Stimulated activated CD4-positive, alpha-beta T cell treated with anti-CD3 and anti-CD28 coated beads, Interleukin-2, amount 100 ng/mL, for 4 hours (primary cell): ENCODE results near the gene RNPS1.
"Not testable (repeated sequence)": the region's sequence is repeated elsewhere in the genome, so short reads cannot be mapped to it uniquely, and the experiment has no call there.

Source experiments
- DNase-seq: peaks from one replicate; pipeline ENCODE4 v3.0.0-alpha.2; 2020; ENCODE audit warnings: low read depth

The RNPS1 gene

DNA sequence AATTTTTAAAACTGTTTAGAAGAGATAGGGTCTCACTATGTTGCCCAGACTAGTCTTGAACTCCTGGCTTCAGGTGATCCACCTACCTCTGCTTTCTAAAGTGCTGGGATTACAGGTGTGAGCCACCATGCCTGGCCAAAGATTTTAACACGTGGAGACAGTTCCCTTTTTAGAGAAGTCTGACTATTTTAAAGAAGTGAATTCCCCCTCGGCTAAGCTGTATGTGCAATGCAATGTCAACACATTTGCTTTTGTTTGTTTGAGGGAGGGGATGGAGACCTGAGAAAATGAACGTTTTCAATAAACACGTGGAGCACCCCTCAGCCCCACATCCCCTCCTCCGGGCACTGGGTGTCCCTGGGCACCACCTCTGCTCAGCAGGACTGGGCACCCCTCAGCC, 14.3 kb upstream of the RNPS1 start:
- no peak for DNase-seq

DNA sequence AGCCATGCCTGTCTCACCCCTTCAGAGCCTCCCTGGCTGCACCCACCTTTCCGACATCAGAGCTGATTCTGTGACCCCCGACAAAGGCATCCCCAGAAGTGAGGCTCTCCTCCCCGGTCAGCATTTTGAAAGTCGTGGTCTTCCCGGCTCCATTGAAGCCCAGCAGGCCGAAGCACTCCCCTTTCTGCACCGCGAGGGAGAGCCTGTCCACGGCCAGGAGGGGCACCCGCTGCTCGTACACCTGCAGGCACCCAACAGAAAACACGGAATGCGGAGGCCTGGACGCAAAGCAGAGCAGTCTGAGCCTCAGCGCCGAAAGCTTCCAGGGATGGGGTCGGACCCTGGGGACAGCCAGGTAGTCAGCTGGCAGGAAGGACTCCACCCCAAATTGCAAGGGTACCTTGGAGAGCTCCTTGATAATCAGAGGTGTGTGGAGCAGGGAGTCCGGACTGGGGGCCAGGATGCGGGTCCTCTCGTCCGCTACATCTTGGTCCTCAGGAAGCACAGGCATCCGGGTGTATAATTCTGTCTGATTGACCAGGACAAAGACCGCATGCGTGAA, 13.1 kb upstream of the RNPS1 start:
- no peak for DNase-seq

DNA sequence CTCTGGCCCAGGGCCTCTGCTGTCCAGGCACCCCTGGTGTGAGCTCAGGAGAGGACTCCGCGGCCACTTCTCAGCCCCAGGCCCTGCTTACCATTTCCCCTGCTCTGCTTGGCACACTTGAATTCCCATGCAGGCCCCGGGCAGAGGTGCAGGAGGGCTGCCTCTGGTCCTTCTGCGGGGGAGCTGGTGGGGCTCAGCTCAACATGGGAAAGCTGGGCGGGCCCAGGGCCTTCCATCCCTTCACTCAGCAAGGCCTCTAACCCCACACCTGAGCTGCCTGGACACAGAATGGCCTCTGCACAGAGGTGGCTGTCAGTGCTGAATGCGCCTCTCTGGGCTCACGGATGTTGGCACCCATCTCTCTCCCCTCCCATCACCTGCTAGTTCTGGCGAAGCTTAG, 12.5 kb upstream of the RNPS1 start:
- no peak for DNase-seq

DNA sequence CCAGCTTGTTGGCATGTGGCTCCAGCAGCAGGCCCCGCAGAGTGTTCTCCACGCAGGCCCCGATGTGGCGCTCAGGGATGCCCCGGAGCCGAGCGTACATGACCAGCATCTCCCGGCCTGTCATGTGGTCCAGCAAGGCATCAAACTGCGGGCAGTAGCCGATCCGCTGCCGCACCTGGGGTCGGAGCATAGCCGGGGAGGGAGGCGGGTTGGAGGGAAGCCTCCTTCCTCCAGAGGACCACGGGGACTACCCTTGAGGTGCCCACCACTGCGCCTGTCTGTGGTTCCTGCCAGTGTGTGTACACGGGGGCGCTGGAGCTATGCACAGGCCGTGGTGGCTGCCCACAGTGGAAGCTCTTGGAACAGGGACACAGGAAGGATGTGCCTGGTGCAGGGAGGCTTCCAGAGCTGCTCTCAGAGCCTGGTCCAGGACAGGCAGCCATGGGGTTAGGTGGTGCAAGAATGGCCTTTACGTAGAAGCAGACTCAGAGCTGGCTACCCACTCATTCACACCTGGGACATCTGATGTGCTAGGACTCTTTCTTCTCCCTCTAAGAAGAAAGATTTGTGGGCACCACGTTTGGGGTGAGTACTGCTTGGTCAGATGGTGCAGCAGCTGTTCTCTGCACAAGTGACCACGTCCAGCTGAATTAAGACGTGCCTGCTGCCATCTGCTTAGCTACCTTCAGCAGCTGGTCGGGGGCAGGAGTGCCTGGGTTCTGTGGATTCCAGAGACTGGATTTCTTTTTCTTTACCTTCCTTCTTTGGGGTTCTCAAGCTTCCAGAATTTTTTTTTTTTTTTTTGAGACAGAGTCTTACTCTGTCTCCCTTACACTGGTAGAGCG, 11.3 kb upstream of the RNPS1 start:
- no peak for DNase-seq

DNA sequence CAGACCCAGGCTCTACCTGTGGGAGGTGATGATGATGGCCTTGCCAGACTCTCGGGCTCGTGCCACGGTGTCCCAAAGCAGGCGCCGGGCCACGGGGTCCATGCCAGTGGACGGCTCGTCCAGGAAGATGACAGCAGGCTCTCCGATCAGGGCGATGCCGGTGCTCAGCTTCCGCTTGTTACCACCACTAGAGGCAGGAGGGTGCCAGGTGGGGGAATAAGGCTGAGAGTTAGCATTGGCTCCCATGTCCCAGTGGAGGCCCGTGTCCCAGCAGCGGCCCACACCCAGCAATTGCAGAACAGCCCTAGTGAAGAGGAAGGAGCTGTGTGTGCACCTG, 10.3 kb upstream of the RNPS1 start:
- DNase-seq = no peak

DNA sequence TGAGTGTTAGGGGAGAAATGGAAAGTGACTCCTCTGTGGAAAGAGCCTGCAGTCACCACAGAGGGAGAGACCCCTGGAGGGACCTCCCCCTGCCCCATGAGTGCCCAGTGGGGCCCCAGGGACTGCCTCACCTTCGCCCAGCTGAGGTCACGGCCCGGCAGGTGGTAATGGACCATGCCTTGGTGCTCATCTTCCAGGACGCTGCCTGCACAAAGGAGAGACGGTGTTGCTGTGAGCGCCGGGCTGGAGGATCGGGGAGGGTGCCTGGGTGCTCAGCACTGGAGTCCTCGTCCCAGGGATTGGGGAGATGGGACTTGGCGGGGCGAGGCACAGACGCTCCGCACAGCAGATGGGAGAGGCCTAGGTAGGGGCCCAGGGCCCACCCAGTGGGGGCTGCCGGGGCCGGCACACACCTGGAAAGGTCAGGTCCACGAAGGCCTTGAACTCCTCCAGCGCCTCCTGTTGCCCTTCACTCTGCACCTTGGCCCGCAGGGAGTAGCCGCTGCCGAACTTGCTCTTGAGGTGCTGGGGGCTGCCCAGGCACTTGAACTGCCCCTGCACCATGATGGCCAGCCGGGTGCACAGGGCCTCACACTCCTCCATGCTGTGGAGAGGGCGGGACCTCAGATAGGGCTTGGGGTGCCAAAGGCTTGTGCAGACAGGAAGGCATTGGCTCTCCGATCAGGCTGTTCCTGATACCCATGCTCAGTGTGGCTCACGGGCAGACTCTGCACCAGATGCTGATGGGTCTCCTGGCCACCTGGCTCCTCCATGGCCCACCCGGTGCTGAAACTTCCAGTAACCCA, 9.7 kb upstream of the RNPS1 start:
- no peak for DNase-seq

DNA sequence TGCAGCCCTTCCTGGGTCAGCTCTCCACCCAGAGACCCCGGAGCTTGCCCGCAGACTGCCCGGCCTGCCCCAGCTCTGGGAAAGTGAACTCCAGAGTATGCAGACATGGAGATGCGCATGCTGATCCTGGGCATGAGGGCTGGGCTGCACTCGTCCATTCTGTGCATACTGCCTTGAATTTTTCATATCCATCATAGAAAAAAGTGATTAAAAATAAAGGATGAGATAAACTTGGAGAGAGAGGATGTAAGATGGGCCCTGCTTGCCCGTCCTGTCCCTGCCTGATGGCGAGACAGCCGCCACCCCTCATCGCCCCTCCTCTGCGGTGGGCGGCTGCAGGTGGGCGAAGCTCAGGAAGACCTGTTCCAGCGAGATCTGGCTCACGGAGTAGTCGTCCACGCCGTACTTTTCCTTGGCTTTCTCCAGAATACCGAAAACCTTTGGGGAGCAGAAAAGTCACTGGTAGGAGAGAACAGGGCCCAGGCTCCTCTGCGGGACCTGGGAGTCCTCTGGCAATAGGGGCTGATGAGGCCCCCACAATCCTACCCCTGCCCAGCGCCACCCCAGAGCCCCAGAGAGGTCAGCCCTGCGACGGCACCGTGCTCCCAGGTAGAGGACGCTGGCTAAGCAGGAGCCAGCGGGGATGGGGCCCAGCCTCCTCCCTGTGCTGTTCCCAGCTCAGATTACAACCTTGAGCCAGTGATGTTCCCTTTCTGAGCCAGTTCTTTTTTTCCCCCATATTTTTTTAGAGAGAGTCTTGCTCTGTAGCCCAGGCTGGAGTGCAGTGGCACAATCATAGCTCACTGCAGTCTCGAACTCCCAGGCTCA, 8.7 kb upstream of the RNPS1 start:
- no peak for DNase-seq

DNA sequence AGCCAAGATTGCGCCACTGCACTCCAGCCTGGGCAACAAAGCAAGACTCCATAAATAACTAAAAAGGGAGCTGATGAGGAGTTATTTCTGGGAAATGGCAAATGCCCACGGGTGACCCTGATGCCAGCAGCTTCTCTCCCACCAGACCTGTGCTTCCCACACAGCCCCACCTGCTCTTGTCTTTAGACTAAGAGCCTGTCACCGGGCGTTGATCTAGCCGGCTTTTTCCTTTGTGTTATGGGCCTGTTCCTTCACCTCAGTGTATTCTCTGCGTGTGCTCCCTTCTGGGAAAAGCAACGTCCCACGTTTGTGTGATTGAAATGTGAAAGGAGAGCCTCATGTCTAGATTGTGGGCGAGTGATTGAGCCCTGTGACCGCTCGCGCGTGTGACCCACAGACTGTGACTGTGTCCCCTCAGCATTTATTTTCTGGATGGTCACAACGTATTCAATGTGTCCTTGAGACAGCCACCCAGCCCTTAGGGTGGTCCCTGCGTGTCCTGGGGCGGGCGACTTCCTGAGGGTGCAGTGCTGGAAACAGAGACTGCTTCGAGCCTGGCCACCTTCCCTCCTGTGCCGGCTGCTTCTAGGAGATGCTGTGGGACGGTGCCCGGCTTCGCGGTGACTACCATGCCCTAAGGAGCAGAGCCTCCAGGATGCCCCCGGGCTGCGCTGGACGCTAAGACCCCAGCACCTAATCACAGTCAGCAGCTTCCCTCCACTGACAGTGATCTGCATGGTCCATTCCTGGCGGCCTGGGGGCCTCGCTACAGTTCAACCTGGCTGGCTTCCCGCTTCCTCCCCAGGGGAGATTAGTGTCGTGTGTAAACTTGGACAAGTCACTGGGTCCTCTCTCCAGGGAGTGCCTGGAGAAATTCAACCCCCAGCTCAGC, 7.8 kb upstream of the RNPS1 start:
- DNase-seq = no peak

DNA sequence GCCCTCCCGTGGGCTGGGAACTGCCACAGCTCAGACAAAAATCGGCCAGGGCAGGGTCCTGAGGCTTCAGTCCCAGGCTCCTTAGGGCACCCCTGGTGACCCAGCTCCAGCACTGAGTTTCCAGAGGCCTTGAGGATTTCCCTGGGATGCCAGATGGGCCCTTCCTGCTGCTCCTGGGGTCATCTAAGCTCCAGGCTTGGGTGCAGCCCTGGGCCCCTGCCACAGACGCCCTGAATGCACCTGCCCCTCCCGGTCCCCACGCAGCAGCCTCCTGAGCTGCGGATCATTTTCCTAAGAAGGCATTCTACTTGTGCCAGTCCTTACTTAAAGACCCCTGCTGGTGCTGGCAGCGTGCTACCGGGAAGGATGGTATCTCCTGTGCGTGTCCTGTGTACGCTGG, 6.0 kb upstream of the RNPS1 start:
- no peak for DNase-seq

DNA sequence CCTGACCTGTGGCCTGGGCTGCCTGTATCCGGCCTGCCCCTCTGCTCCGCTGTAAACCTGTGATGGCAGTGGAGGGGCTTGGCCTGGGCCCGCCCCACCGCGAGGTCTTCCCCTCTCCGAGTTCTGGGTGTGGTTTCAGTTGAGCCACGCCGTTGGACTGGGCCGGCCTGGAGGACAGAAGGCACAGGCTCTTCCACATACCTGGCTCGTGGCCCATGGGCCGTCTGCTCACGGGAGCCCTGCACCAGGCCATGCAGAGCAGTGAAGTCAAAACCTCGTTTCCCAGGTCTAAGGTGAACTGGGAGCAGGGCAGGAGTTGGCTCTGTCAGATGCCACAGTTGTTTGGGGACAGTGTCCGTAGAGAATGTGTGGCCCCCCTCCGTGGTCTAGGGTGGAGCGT, 5.6 kb upstream of the RNPS1 start:
- DNase-seq = no peak

DNA sequence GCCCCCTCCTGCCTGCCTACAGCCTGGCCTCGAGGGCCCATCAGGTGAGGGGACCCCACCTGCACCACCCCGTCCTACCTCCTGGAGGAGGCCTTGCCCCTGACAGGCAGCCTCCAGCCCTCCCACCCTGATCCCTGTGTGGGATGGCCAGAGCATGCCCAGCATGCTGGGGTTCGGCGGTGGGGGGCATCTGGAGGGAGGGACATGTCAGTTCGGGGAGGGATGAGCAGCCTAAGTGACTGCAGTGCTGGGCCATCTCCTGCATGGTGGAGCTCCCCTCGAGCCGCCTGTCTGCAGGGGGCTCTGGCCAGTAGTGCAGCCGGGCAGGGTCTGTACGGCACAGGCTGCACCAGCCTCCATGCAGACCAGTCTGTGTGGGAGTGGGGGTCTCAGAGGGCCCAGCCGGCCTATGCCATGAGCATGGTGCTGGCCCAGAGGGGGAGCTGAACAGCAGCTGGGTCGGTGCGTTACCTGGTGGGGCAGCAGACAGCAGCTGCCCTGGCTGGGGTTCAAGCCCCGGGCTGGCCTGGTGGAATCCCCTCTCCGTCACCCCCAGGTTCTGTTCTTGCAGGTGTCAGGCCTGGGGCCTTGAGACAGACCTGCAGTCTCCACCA, 4.0 kb upstream of the RNPS1 start:
- DNase-seq = no peak

DNA sequence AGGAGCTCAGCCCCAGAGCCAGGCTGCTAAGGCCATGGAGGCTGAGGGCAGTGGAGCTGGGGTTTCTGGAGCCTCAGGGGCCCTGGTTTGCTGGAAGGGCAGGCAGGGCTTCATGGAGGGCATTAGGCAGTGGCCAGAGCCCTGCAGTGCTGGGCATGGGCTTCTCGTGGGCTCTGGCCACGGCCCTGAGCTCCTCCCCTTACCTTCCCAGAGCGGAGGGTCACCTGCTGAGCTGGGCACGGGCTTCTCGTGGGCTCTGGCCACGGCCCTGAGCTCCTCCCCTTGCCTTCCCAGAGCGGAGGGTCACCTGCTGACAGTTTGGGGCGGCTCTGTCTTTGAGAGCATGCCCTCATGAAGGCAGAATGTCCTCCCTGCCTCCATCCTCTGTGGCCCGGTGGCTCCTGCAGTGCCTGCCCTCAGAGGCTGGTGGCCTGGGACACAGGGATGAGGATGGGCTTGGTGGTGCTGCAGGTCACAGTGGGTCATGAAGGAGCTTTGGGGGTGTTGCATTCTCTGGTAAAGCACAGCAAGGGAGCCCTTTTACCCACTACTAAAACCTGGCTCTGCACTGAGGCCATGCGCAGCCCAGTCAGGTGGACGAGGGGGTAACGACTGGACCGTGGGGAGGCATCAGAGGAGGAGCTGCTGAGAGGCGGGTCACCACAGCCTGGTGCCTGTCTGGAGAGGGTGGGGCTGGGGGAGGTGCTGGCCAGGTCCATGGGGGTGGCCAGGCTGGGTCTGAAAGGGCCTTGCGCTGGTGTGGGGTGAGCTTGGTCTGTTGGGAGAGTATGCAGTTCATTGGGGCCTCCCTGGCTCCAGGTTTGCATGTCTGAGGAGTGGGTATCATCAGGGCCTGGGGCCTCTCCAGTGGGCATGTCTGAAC, 2.9 kb upstream of the RNPS1 start:
- no peak for DNase-seq

DNA sequence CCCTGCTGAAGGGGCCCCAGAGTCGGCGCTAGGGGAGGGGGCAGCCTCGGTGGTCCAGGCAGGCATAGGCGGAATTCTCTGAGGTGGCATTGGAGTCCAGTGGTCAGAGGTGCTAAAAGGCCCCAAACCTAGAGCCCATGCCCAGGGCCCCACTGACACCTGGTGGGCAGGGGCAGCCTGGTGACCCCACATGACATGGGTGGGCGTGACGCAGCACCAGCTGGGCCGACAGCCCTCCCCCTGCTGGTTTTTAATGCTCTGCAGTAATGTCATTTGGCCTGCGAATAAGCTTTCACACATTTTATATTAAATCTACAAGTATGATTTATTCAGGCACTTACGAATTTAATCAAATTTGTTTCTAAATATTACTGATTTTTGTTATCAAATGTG, 2.1 kb upstream of the RNPS1 start:
- no peak for DNase-seq

DNA sequence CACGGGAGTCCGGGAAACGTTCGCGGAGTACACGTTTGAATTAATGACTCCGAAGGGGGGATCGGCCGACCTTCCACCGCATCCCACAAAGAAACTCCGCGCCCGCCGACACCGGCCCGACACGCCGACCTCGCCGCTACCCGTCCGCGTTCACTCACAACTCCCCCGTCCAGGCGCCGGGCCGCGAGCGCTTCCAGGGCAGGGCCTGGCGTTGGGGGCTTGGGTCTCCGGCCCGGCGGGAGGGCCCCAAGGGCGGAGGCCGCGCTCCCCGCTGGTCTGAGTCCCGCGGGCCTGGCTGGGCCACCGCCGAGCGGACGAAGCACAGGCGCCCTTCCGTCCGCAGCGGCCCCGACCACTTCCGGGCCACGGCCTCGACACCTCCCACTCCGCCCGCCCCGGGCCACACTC, 417 bp downstream of the RNPS1 start:
- not testable (repeated sequence) for DNase-seq

DNA sequence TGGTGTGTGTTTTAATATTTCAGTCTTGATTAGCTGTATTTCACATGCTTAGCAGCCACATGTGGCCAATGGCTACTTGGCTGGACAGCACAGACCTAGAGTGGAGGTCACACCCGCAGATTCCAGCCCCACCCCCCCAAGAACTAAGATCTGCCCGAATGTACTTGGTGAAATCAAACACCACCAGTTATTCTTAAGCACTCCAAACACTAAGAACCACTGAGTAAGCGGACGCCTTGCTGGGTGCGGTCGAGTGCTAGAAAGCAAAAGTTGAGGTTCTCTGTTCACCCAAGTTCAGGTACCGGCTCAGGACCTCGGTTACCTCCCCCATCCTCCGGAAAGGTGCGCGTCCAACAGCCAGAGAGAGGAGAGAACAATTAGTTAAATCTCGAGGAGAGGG, 1.0 kb downstream of the RNPS1 start:
- DNase-seq = not testable (repeated sequence)

DNA sequence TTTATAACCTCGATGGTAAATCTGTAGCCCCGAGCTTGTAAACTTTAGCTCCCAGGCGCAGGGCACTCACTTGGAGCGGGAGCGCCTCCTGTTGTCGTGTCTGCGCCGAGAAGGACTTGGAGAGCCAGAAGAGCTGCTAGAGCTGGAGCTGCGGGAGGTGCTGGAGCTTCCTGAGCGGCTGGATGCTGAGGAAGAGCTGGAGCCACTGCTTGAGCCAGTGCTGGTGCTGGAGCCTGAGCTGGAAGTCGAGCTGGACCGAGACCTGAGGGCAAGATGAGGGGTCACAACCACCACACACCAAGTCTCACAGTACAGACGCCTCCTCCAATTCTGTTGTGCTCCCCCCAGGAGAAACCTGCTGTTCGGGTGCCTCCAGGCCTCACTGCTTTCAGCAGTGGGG, 4.9 kb downstream of the RNPS1 start:
- not testable (repeated sequence) for DNase-seq

DNA sequence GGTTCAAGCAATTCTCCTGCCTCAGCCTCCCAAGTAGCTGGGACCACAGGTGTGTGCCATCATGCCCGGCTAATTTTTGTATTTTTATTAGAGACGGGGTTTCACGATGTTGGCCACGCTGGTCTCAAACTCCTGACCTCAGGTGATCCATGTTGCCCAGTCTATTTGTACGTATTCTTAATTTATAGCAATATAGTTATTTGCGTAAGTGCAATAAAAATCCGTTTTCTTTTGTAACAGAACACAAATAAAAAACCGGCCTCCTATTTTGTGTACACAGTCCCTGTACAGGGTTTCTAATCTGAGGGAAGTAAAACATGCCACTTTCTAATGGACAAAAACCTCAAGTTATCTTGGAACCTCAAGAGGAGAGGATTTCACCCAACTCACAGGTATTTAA, 7.7 kb downstream of the RNPS1 start:
- no peak for DNase-seq

DNA sequence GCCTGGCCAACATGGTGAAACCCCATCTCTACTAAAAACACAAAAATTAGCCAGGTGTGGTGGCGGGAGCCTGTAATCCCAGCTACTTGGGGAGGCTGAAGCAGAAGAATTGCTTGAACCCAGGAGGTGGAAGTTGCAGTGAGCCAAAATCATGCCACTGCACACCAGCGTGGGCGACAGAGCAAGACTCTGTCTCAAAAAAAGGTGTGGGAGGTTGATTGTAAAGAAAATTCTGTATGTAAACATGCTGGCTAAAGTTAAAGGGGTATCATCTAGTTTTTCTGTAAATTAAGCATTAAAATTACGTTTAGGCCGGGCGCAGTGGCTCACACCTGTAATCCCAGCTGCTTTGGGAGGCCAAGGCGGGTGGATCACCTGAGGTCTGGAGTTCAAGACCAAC, 9.4 kb downstream of the RNPS1 start:
- not testable (repeated sequence) for DNase-seq

DNA sequence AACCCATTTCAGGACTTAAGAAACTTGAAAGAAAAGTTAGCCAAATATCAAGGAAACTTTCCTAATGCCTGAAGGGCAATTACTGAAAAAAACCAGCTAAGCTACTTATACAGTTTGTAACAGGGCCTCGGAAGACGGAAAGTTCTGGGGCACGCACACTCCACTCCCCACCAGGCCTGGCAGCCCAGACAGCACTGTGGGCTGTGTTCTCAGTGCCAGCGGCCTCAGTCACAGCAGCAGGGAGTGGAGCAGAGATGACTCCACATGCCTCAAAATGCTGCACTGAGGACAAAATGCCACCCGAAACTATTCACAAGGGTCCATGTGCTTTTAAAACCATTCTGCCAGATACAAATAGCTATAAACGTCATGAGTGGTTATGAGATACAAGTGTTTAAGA, 10.2 kb downstream of the RNPS1 start:
- DNase-seq = no peak
